Measurements from ENCODE around the gene RNU5B-1.

GRCh38 chr15:65307978-65308377 is 3.5 kb downstream of the RNU5B-1 start:
- TF ChIP-seq POLR2A (IDR thresholded peaks at IDR 0.05) (no peak), POLR2AphosphoS5 (IDR thresholded peaks at IDR 0.05) (no peak), CTCF (IDR thresholded peaks at IDR 0.05) (no peak)

Measured in sigmoid colon (tissue), 4 donors.